K562 (cell line): Measurements from ENCODE around the gene ANKS1A. TPM values are rescaled to one million over a fixed set of nuclear protein-coding genes. Genes with fewer than 3 reads are reported as not detected.

Source experiments
- ATAC-seq: fragments of 200-7000 bp; cut with Tn5 transposase; 3 replicates; pipeline ENCODE4 v1.9.1; 2020; ENCODE audit warnings: moderate library complexity
- BruUV-seq: library from RNA; stranded (reverse); fragments of 400-500 nt; replicated peaks from 2 replicates; lab custom pipeline; 2021; lab: Mats Ljungman, UMichigan
- CTCF ChIA-PET: fragments of 300-600 bp; formaldehyde crosslinking; extraction: SDS; loops from one replicate; lab custom pipeline; 2021; ENCODE audit warnings: low intra/inter-chr PET ratio; lab: Yijun Ruan, JAX
- POLR2A ChIA-PET: fragments of 300-600, 350-650 bp; sonication (Branson Sonifier 250); formaldehyde crosslinking; extraction: SDS; loops from one replicate; lab custom pipeline; 2021; ENCODE audit warnings: antibody characterized with exemption, inconsistent platforms; lab: Yijun Ruan, JAX
- DNase-seq, 4 experiments: peaks; one replicate each; pipeline versions ENCODE4 v3.0.0 to v3.0.0-alpha.2; 2011 to 2018; ENCODE audit warnings: low spot score in 3 of 4, mixed read lengths in 3 of 4; ENCODE audit errors: extremely low read depth in 1 of 4
- FAIRE-seq: peaks from 2 replicates; lab custom pipeline; 2011; peaks lifted over from hg19 to GRCh38; lab: Jason Lieb, UNC
- H2AFZ ChIP-seq: 2 replicates; pipeline ENCODE4 v1.6.0; 2011; ENCODE audit warnings: low read depth, low read length, control low read depth, inconsistent platforms
- H3K27ac ChIP-seq: fragments of 200-600 bp; 3 replicates; pipeline ENCODE4 v1.8.0; 2011; ENCODE audit warnings: low read depth, mild to moderate bottlenecking, control low read depth, inconsistent platforms, low read length, moderate library complexity, mixed read lengths; ENCODE audit errors: extremely low read depth
- H3K27me3 ChIP-seq, 2 experiments: fragments of 300-600 bp in 1 of 2; 2 replicates in 1 of 2; 3 replicates in 1 of 2; pipeline versions ENCODE4 v1.6.0 to v1.8.0; 2011; ENCODE audit warnings: inconsistent platforms in 2 of 2, low read length in 2 of 2, mild to moderate bottlenecking in 1 of 2, mixed read lengths in 1 of 2, moderate library complexity in 1 of 2; ENCODE audit not compliant: control insufficient read depth in 2 of 2, insufficient read depth in 2 of 2
- H3K36me3 ChIP-seq: fragments of 300-600 bp; 3 replicates; pipeline ENCODE4 v1.8.0; 2011; ENCODE audit warnings: mild to moderate bottlenecking, low read length, inconsistent platforms; ENCODE audit not compliant: control insufficient read depth, insufficient read depth
- H3K4me1 ChIP-seq, 2 experiments: fragments of 200-600 bp in 1 of 2; replicated peaks in 1 of 2; 2 replicates in 1 of 2; 3 replicates in 1 of 2; pipeline versions ENCODE4 v1.5.1 to v1.8.0; 2011; ENCODE audit warnings: inconsistent platforms in 2 of 2, low read length in 2 of 2, mild to moderate bottlenecking in 1 of 2, mixed read lengths in 1 of 2, moderate library complexity in 1 of 2; ENCODE audit not compliant: control insufficient read depth in 2 of 2, insufficient read depth in 2 of 2
- H3K4me2 ChIP-seq: 2 replicates; pipeline ENCODE4 v1.6.1; 2011; ENCODE audit warnings: low read length, control low read depth, inconsistent platforms, mixed read lengths; ENCODE audit not compliant: insufficient read depth
- H3K4me3 ChIP-seq: fragments of 200-600 bp; sonication (generic), shearing (Covaris generic); 2 replicates; pipeline ENCODE4 v1.5.1; 2016; ENCODE audit warnings: control low read depth, inconsistent platforms
- H3K79me2 ChIP-seq: fragments of 200-600 bp; 3 replicates; pipeline ENCODE4 v1.8.0; 2011; ENCODE audit warnings: low read length, inconsistent platforms; ENCODE audit not compliant: control insufficient read depth, insufficient read depth
- H3K9ac ChIP-seq, 2 experiments: 2 replicates each; pipeline versions ENCODE4 v1.6.0 to v1.6.1; 2011; ENCODE audit warnings: low read depth in 2 of 2, low read length in 2 of 2, control low read depth in 1 of 2, inconsistent platforms in 1 of 2, mild to moderate bottlenecking in 1 of 2, mixed read lengths in 1 of 2; ENCODE audit not compliant: insufficient read depth in 1 of 2
- H3K9me1 ChIP-seq: one replicate; pipeline ENCODE4 v1.6.0; 2011; ENCODE audit warnings: inconsistent platforms, mild to moderate bottlenecking, low read length, moderate library complexity; ENCODE audit not compliant: control insufficient read depth, insufficient read depth
- H3K9me3 ChIP-seq: replicated peaks from 2 replicates; pipeline ENCODE4 v1.5.1; 2011; ENCODE audit warnings: low read depth, low read length, inconsistent platforms; ENCODE audit not compliant: control insufficient read depth, insufficient read depth
- H4K20me1 ChIP-seq: replicated peaks from 2 replicates; pipeline ENCODE4 v1.6.1; 2011; ENCODE audit warnings: low read length, inconsistent platforms, mixed read lengths; ENCODE audit not compliant: control insufficient read depth, insufficient read depth
- BACH1 ChIP-seq: fragments of 200-800 bp; sonication (Bioruptor generic); IDR thresholded peaks from 2 replicates; pipeline ENCODE4 v1.6.1; 2016; ENCODE audit warnings: missing genetic modification characterization, missing compliant biosample characterization
- CBX1 ChIP-seq: sonication (generic); IDR thresholded peaks from 2 replicates; pipeline ENCODE4 v1.6.1; 2016; ENCODE audit warnings: antibody characterized with exemption, low read depth, mild to moderate bottlenecking
- CHCHD3 ChIP-seq: fragments of 250-450 bp; sonication (Bioruptor Pico); IDR thresholded peaks from 2 replicates; pipeline ENCODE4 v2.1.2; 2022; ENCODE audit warnings: mild to moderate bottlenecking
- CSDE1 ChIP-seq, 2 experiments: fragments of 450-650 bp; IDR thresholded peaks; 2 replicates each; pipeline ENCODE4 v1.6.1; 2016; ENCODE audit warnings: mild to moderate bottlenecking in 1 of 2
- HDAC1 ChIP-seq, 2 experiments: fragments of 450-650 bp; IDR thresholded peaks; 2 replicates each; pipeline ENCODE4 v1.6.1; 2016 to 2017; ENCODE audit warnings: inconsistent platforms in 1 of 2, mild to moderate bottlenecking in 1 of 2, moderate library complexity in 1 of 2
- OTX1 ChIP-seq: fragments of 450-650 bp; formaldehyde crosslinking; IDR thresholded peaks from 2 replicates; pipeline ENCODE4 v1.4.0; 2022; ENCODE audit warnings: mild to moderate bottlenecking
- PHB ChIP-seq: fragments of 250-450 bp; sonication (Bioruptor Pico); IDR thresholded peaks from 2 replicates; pipeline ENCODE4 v1.5.0; 2021
- PTRF ChIP-seq: fragments of 450-650 bp; IDR thresholded peaks from 2 replicates; pipeline ENCODE4 v1.6.1; 2016; ENCODE audit warnings: mild to moderate bottlenecking, missing genetic modification characterization, missing compliant biosample characterization
- RBM25 ChIP-seq: fragments of 200-400 bp; formaldehyde crosslinking; IDR thresholded peaks from 2 replicates; pipeline ENCODE4 v1.6.1; 2018; ENCODE audit warnings: low read length, low read depth, moderate library complexity; ENCODE audit not compliant: severe bottlenecking
- RBM34 ChIP-seq: fragments of 200-400 bp; formaldehyde crosslinking; IDR thresholded peaks from 2 replicates; pipeline ENCODE4 v1.6.1; 2018; ENCODE audit warnings: low read length, borderline replicate concordance; ENCODE audit not compliant: insufficient read depth
- SIRT6 ChIP-seq: IDR thresholded peaks from one replicate; pipeline ENCODE4 v1.6.1; 2012; ENCODE audit warnings: low read depth, mild to moderate bottlenecking, control low read depth, inconsistent platforms, low read length, moderate library complexity
- SMAD1 ChIP-seq: fragments of 150-350 bp; IDR thresholded peaks from 2 replicates; pipeline ENCODE4 v1.6.1; 2014; ENCODE audit warnings: low read length, low read depth; ENCODE audit not compliant: partially characterized antibody
- SNIP1 ChIP-seq: fragments of 450-650 bp; IDR thresholded peaks from 2 replicates; pipeline ENCODE4 v1.7.1; 2017; ENCODE audit warnings: low read depth, mild to moderate bottlenecking
- ZNF518B ChIP-seq: fragments of 250-450 bp; sonication (Bioruptor Pico); IDR thresholded peaks from 2 replicates; pipeline ENCODE4 v1.5.0; 2021; ENCODE audit warnings: mild to moderate bottlenecking, moderate library complexity
- WGBS: fragments of 100-300 bp; shearing (Covaris generic); methylation state at CpG from one replicate; pipeline ENCODE4 v1.1.6; 2016; ENCODE audit warnings: low coverage, mixed read lengths; ENCODE audit not compliant: insufficient coverage; ENCODE audit errors: missing lambda C conversion rate; 5-methylcytosine and 5-hydroxymethylcytosine counted together
- in situ Hi-C: fragments of 300-500 bp; cut with MboI; formaldehyde crosslinking; loops from 4 replicates; pipeline ENCODE4 v1.15.0; 2018; ENCODE audit warnings: inconsistent platforms, mixed read lengths
- intact Hi-C: fragments of 100-400 bp; cut with micrococcal nuclease; formaldehyde crosslinking; loops from 2 replicates; pipeline ENCODE4 v1.14.2; 2022
- polyA plus RNA-seq, 8 experiments: library from polyadenylated mRNA; depleted of rRNA in 4 of 8; stranded (reverse) in 5 of 8; unstranded in 3 of 8; fragments of >200 nt; fragmentation: Nextera tagmentation in 2 of 8; fragmentation: Illumina TruSeq in 1 of 8; extraction: Ambion mirVana in 2 of 8; extraction: Trizol in 1 of 8; gene quantifications; 2 replicates each; pipeline versions ENCODE4 v1.2.1 to v1.2.3, GENCODE V29; 2011 to 2014; ENCODE audit warnings: inconsistent platforms in 1 of 8, missing spikeins in 1 of 8
- total RNA-seq, 7 experiments: library from RNA; depleted of rRNA in 6 of 7; stranded (reverse); fragments of >200 nt in 6 of 7; fragmentation: Illumina TruSeq in 2 of 7; extraction: Trizol in 2 of 7; gene quantifications; 2 replicates each; pipeline versions ENCODE4 v1.2.1 to v1.2.3, GENCODE V29; 2011 to 2021; ENCODE audit warnings: low replicate concordance in 1 of 7

Gene ANKS1A
- total and polyA plus RNA-seq, 9 of the 15 experiments (the other 6 are each of a cell fraction or from before 2014, with no cell fraction given): 1.1 to 13.8 (median 5.3) TPM

- Histone ChIP-seq H3K27me3 (no peaks in the 10 kb centered on the region), H3K9me1 (no peaks in the 10 kb centered on the region), H3K79me2 (no peaks in the 10 kb centered on the region), H3K4me2 (no peak overlapping the region), H3K36me3 (peaks cover 62% of the 10 kb centered on the region), H3K9me3 (no peaks in the 10 kb centered on the region), H4K20me1 (no peaks in the 10 kb centered on the region), H2AFZ (no peak overlapping the region), H3K27ac (no peak overlapping the region), H3K4me3 (no peak overlapping the region), H3K4me1 (peaks cover 9 to 15% of the 10 kb centered on the region in 2 experiments; a peak in 3 of 5 replicates), H3K9ac (no peak overlapping the region)
- POLR2A ChIA-PET: interaction anchor here (0.5 to 1.3 kb wide), 7 partner anchors 15 to 524 kb away, joined by 3 to 5 read pairs (median 3); partner anchors contain the start of gene TAF11
- intact Hi-C loops: loop anchor here (10.0 kb wide), 1 partner anchor 820 kb away; no protein-coding TSS in a partner anchor
- in situ Hi-C loops: no loop called here
- 34% methylated on average over 2 of the region's 2 CpGs for WGBS
- BruUV-seq: no TSS peak
- DNase-seq (no peak), ATAC-seq (no peak), FAIRE-seq (no peak)
- CTCF ChIA-PET: no interaction called here
- TF ChIP-seq RBM34 (no peak), CBX1 (no peak), ZNF518B (no peak), PHB (no peak), SMAD1 (no peak), BACH1 (tag) (no peak), SNIP1 (no peak), RBM25 (no peak), CSDE1 (IDR thresholded peaks at IDR 0.05) (no peak), SIRT6 (no peak), OTX1 (CRISPR knock-in tag) (no peak), PTRF (tag) (no peak), CHCHD3 (no peak), HDAC1 (IDR thresholded peaks at IDR 0.05) (no peak)
Measured at GRCh38 chr6:34984416-34984815, 95.4 kb downstream of the ANKS1A start.
